Body of pancreas (tissue), 4 donors: ENCODE results near the gene SLC35F3. TPM values are rescaled to one million over a fixed set of nuclear protein-coding genes. Genes with fewer than 3 reads are reported as not detected.

Experiments
- ATAC-seq: fragments of 150-250 bp; one replicate; pipeline ENCODE4 v1.9.1; 2016
- DNase-seq, 4 donors: peaks; one replicate each; pipeline ENCODE4 v3.0.0-alpha.2; 2019
- H3K27ac ChIP-seq, 4 donors: fragments of 200-600 bp; sonication (generic); 1 replicate in 3 of 4; 2 replicates in 1 of 4; pipeline versions ENCODE4 v1.5.1 to v1.6.1; 2016 to 2019; ENCODE audit warnings: mild to moderate bottlenecking in 1 of 4, mixed read lengths in 1 of 4, moderate library complexity in 1 of 4
- H3K27me3 ChIP-seq, 2 donors: fragments of 200-600 bp; sonication (generic); one replicate each; pipeline ENCODE4 v1.6.0; 2016; ENCODE audit warnings: mild to moderate bottlenecking in 1 of 2
- H3K36me3 ChIP-seq, 2 donors: fragments of 200-600 bp; sonication (generic); replicated peaks in 1 of 2; 2 replicates each; pipeline ENCODE4 v1.5.1; 2016; ENCODE audit warnings: low read depth in 2 of 2; ENCODE audit not compliant: insufficient read depth in 1 of 2
- H3K4me1 ChIP-seq: fragments of 200-600 bp; sonication (generic); one replicate; pipeline ENCODE4 v1.6.0; 2016
- H3K4me3 ChIP-seq, 2 donors: fragments of 200-600 bp; sonication (generic); 1 replicate in 1 of 2; 2 replicates in 1 of 2; pipeline ENCODE4 v1.5.1; 2016 to 2019
- H3K9me3 ChIP-seq, 3 donors: fragments of 200-600 bp; sonication (generic); 1 replicate in 2 of 3; 2 replicates in 1 of 3; pipeline ENCODE4 v1.5.1; 2016
- POLR2A ChIP-seq, 3 donors: fragments of 450-650 bp; IDR thresholded peaks; one replicate each; pipeline ENCODE4 v1.6.1; 2016; ENCODE audit warnings: antibody characterized with exemption in 3 of 3, mild to moderate bottlenecking in 2 of 3
- WGBS, 2 donors: methylation state at CpG; one replicate each; pipeline ENCODE4 v1.1.5; 2017; 5-methylcytosine and 5-hydroxymethylcytosine counted together
- intact Hi-C: fragments of 100-400 bp; cut with DNase I; formaldehyde crosslinking; loops from one replicate; pipeline ENCODE4 v1.15.1; 2023
- total RNA-seq, 2 donors: library from RNA; depleted of rRNA; stranded (reverse); fragments of >200 nt; gene quantifications; one replicate each; pipeline ENCODE4 v1.1.0, GENCODE V29; 2016
- TF ChIP-seq, protein P1 (sequence below), 7 experiments: fragments of 450-650 bp in 4 of 7; fragments of 200-600 bp in 3 of 7; sonication (generic) in 3 of 7; IDR thresholded peaks; one replicate each; pipeline ENCODE4 v1.5.1; 2016 to 2019; ENCODE audit warnings: antibody characterized with exemption in 7 of 7

The SLC35F3 gene
- total RNA-seq, 2 donors from 2014 or later: 0.99 to 11.7 TPM

DNA sequence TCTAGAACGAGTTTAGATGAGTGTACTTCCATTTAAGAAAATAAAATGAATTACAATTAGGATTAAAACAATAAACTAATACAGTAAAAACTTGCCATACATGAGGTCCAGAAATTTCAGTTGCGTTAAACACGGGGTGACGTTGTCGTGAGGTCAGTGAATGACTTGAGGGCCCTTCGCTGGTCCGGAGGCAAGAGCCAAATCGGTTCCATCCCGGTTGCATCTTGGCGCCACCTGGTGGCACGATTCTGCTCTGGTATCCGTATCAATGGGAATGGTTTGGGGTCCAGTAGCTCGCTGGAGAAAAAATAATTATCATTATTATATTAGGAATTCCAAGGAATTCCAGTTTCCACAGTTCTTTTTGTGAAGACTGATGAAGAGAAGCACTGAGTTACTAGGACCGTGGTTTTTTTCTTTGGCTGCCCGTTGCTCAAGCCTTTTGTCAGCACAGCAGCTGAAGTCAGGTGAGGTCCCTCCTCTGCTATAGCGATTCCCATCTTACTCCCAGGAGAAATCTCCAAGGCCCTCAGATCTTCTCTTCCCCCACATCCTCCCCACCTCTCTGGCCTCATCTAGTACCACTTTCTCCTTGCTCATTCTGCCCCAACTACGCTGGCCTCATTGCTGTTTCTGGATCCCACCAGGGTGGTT lies 161.4 kb downstream of the SLC35F3 start:
- Histone ChIP-seq H3K4me1 (peaks cover 3% of the 10 kb centered on the region), H3K36me3 (no peaks in the 10 kb centered on the region), H3K27ac (no peak overlapping the region), H3K4me3 (no peak overlapping the region), H3K9me3 (no peaks in the 10 kb centered on the region), H3K27me3 (no peaks in the 10 kb centered on the region)
- intact Hi-C loops: loop anchor here (5.0 kb wide), 2 partner anchors 674 to 759 kb away; no protein-coding TSS in a partner anchor
- WGBS, 2 donors: 21% methylated on average over 17 of the region's 17 CpGs
- ATAC-seq: peak; percentile 55
- peak; percentile 78 to 89 (median 81) for DNase-seq
- no peak for TF ChIP-seq POLR2A (IDR thresholded peaks at IDR 0.05)
- TF ChIP-seq, protein P1, sequence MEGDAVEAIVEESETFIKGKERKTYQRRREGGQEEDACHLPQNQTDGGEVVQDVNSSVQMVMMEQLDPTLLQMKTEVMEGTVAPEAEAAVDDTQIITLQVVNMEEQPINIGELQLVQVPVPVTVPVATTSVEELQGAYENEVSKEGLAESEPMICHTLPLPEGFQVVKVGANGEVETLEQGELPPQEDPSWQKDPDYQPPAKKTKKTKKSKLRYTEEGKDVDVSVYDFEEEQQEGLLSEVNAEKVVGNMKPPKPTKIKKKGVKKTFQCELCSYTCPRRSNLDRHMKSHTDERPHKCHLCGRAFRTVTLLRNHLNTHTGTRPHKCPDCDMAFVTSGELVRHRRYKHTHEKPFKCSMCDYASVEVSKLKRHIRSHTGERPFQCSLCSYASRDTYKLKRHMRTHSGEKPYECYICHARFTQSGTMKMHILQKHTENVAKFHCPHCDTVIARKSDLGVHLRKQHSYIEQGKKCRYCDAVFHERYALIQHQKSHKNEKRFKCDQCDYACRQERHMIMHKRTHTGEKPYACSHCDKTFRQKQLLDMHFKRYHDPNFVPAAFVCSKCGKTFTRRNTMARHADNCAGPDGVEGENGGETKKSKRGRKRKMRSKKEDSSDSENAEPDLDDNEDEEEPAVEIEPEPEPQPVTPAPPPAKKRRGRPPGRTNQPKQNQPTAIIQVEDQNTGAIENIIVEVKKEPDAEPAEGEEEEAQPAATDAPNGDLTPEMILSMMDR (IDR thresholded peaks at IDR 0.05): peak; percentile 65 to 89 (median 73)

DNA sequence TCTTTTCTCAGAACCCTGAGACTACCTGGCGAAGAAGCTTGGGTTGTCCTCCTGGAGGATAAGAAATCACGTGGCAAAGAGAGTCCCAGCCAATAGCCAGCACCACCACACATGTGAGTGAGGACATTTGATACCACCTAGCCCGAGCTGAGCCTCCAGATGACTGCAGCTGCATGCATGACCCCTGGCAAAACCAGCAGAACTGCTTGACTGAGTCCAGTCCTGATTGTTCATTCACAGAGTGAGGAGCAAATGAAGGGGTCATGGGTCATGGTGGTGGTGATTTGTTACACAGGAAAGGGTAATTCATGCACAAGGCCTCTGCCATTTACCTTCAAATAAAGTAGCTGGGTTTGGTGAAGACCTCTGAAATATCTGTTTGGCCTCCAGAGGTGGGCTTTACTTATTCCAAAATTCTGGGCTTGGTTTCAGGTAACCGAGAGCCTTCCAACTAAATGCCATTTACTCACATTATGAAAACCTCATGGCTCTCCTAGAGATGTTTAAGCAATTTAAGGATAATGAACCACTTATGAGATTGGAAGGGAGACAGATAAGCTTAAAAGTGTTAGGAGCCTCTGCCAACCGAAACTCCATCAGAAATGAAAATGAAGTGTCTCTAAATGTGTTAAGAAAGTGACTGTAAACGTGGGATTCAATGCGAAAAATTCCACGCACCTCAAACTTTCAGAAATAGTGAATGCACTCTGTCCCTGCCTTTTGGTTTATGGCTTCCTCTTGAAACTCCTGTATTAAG lies 163.3 kb downstream of the SLC35F3 start:
- H3K27ac ChIP-seq: no peak overlapping the region
- TF ChIP-seq POLR2A (IDR thresholded peaks at IDR 0.05): no peak
- TF ChIP-seq, protein P1 (IDR thresholded peaks at IDR 0.05): no peak
- intact Hi-C loops: loop anchor here (5.0 kb wide), 2 partner anchors 675 to 760 kb away; no protein-coding TSS in a partner anchor
- peaks cover 3% of the 10 kb centered on the region for H3K4me1 ChIP-seq
- H3K36me3 ChIP-seq: no peaks in the 10 kb centered on the region
- 71 to 74% methylated on average over 7 to 8 of the region's 8 CpGs for WGBS, 2 donors
- H3K4me3 ChIP-seq: no peak overlapping the region
- no peak for DNase-seq
- no peaks in the 10 kb centered on the region for H3K9me3 ChIP-seq
- no peak for ATAC-seq
- no peaks in the 10 kb centered on the region for H3K27me3 ChIP-seq

DNA sequence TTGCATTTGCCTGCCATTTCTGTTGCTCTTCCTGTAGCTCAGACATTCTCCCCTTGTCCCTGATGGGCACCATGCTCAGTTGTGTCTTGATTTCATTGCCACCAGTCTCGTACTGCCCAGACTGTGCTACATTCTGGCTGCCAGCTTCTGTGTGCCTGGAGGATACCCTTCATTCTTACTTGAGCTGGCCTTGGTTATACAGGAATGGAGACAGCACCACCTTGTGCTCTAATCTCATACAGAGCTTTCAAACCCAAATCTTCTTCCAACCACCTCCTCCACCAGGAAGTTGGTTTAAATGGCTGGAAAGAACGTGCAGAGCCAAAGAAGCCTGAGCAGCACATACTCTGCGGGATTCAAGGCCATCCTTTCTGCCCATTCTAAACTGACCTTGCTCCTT lies 165.3 kb downstream of the SLC35F3 start:
- intact Hi-C loops: loop anchor here (5.0 kb wide), 2 partner anchors 677 to 762 kb away; no protein-coding TSS in a partner anchor
- peaks cover 3% of the 10 kb centered on the region for H3K4me1 ChIP-seq
- no peaks in the 10 kb centered on the region for H3K9me3 ChIP-seq
- no peaks in the 10 kb centered on the region for H3K27me3 ChIP-seq
- 43 to 48% methylated on average over 3 of the region's 3 CpGs for WGBS, 2 donors
- DNase-seq (no peak), ATAC-seq (no peak)
- H3K27ac ChIP-seq: no peak overlapping the region
- TF ChIP-seq POLR2A (IDR thresholded peaks at IDR 0.05): no peak
- TF ChIP-seq, protein P1 (IDR thresholded peaks at IDR 0.05): peak in 1 of 7 experiments; percentile 6
- H3K4me3 ChIP-seq: no peak overlapping the region
- H3K36me3 ChIP-seq: no peaks in the 10 kb centered on the region

DNA sequence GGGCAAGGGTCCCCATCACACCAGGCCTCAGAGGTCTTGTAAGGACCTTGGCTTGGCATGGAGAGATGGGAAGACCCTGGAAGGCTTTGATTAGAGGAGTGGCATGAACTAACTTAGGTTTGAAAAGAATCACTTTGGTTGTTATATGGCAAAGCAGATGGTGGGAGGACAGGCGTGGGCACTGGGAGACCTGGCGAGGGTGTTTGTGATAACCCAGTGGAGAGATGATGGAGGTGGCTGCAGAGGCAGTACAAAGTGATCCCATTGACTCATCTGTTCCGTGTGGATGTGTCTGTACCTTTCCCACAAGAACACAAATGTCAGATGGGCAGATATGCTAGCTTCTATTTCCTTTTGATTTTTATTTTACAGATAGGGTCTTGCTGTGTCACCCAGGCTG lies 168.3 kb downstream of the SLC35F3 start:
- ATAC-seq: no peak
- Histone ChIP-seq H3K27ac (no peak overlapping the region), H3K27me3 (no peaks in the 10 kb centered on the region), H3K4me1 (no peaks in the 10 kb centered on the region), H3K4me3 (no peak overlapping the region), H3K9me3 (no peaks in the 10 kb centered on the region), H3K36me3 (no peaks in the 10 kb centered on the region)
- no peak for DNase-seq
- intact Hi-C loops: no loop called here
- no peak for TF ChIP-seq POLR2A (IDR thresholded peaks at IDR 0.05)
- TF ChIP-seq, protein P1 (IDR thresholded peaks at IDR 0.05): no peak
- WGBS, 2 donors: 69 to 70% methylated on average over 3 of the region's 3 CpGs
